ENCODE results near the gene TADA2B.

DNA sequence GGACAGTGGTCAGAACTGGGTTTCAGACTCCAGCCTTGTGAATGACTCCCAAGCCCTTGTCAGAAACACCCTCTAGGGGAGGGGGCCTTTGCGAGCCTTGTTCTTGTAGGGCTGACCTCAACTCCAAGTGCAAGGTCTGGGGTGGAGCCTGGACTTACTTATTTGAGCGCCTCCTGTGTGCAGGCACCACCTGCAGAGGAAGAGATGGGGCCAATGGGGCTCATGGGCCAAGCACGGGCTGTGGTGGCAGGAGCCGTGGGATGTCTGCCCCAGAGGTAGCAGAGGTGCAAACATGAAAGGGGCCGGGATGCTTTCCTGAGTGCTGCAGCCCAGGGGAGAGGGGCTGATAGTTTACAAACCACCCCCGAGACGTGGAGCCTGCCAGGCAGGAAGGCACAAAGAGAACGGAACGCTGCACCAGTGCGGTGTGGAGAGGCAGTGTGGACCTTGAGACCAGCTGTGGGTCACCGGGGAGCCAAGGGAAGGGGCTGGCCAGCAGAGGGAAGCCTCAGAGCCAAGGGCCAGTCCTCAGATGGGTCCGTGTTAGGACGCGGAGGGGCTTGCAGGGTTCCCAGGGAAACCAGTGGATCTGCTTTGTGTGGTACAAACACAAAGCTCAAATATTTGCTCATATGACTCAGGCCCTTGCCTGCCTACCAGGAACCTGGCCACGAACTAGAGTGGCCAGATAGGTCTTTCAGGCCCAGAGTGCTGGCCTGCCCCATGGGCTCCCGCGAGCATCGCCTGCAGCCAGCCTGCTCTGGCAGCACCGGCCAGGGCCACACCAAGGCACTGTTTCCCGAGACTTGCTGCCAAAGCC, 8.7 kb upstream of the TADA2B start:
- TF ChIP-seq POLR2A (IDR thresholded peaks at IDR 0.05; ENCODE audit: low read depth, low read length) = no peak
- no peak for TF ChIP-seq POLR2AphosphoS5 (IDR thresholded peaks at IDR 0.05; ENCODE audit: low read depth, low read length)
- no peak for TF ChIP-seq TAF1 (IDR thresholded peaks at IDR 0.05; ENCODE audit: low read depth, low read length)
- no peak for TF ChIP-seq POU2F2 (IDR thresholded peaks at IDR 0.05; ENCODE audit: low read depth, low read length)
- TF ChIP-seq SPI1 (IDR thresholded peaks at IDR 0.05; ENCODE audit: low read depth, low read length) = no peak
- TF ChIP-seq PAX5 (IDR thresholded peaks at IDR 0.05; ENCODE audit: insufficient read depth, low read length, severe bottlenecking) = no peak
